ENCODE results near the gene BRMS1L.

Gene BRMS1L

DNA sequence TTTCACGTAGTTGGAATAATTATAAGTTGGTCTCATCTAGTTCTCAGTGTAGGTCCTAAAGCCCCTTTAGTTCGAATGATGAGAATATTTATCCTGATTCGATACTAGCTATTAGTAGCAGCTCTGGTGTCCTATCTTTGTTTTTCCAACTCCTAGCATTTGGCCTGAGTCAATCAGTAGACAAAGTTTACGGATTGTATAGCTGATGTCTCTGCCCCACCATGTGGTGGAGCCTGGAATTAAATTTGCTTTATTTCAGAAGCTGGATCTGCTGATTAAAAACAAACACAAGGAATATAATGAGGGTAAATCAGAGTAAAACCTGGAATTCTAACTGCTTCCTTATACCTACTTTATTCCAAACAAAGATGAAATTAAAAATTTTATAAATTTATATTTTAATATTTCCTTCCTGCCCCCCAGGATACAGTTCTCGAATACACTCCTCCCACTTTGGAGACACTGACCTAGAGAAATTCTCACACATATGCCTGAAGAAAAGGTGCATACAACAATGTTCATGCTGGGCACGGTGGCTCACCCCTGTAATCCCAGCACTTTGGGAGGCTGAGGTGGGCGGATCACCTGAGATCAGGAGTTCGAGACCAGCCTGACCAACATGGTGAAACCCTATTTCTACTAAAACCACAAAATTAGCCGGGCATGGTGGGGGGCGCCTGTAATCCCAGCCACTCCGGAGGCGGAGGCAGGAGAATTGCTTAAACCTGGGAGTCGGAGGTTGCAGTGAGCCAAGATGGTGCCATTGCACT is 7.6 kb upstream of the BRMS1L start (continued):
- TF ChIP-seq TOX (CRISPR knock-in tag; IDR thresholded peaks at IDR 0.05; ENCODE audit: borderline replicate concordance) (no peak), TCF4 (CRISPR knock-in tag; IDR thresholded peaks at IDR 0.05; ENCODE audit: borderline replicate concordance) (no peak), ZNF8 (CRISPR knock-in tag; IDR thresholded peaks at IDR 0.05) (no peak)
- TF ChIP-seq, protein P1, sequence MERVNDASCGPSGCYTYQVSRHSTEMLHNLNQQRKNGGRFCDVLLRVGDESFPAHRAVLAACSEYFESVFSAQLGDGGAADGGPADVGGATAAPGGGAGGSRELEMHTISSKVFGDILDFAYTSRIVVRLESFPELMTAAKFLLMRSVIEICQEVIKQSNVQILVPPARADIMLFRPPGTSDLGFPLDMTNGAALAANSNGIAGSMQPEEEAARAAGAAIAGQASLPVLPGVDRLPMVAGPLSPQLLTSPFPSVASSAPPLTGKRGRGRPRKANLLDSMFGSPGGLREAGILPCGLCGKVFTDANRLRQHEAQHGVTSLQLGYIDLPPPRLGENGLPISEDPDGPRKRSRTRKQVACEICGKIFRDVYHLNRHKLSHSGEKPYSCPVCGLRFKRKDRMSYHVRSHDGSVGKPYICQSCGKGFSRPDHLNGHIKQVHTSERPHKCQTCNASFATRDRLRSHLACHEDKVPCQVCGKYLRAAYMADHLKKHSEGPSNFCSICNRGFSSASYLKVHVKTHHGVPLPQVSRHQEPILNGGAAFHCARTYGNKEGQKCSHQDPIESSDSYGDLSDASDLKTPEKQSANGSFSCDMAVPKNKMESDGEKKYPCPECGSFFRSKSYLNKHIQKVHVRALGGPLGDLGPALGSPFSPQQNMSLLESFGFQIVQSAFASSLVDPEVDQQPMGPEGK (CRISPR knock-in tag; IDR thresholded peaks at IDR 0.05; ENCODE audit: borderline replicate concordance): no peak

DNA sequence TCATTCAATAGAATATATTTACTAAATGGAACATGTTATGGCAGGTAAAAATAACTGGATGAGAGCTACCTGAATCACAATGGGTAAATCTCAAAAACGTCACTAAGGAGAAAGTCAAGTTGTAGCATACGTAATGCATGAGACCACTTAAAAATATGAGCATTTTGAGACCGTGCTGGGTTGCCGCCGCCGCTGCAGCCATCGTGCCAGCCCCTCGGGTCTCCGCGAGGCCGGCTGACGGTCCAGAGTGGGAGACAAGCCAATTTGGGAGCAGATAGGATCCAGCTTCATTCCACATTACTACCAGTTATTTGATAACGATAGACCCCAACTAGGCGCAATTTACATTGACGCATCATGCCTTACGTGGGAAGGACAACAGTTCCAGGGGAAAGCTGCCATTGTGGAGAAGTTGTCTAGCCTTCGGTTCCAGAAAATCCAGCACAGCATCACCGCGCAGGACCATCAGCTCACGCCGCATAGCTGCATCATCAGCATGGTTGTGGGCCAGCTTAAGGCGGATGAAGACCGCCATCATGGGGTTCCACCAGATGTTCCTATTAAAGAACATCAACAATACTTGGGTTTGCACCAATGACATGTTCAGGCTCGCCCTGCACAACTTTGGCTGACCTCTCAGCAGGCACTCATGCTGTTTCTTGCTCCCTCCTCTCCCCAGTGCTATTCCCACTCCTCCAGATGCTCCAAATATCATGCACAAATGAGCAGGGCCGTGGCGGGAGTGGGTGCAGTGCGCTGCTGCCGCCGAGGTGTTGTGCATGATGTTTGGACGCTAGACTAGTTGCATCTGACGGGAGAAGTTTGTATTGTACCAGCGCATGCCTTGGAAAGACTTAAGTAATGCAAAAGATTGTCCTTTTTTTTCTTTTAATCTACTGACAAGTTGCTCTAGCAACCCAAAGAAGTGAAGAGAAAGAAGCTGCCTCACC is 6.3 kb upstream of the BRMS1L start:
- no peak for ATAC-seq
- TF ChIP-seq TCF4 (CRISPR knock-in tag; IDR thresholded peaks at IDR 0.05; ENCODE audit: borderline replicate concordance) (no peak), TSHZ2 (CRISPR knock-in tag; IDR thresholded peaks at IDR 0.05) (no peak), BACH2 (CRISPR knock-in tag; IDR thresholded peaks at IDR 0.05; ENCODE audit: borderline replicate concordance) (no peak)

- ATAC-seq: no peak
- no peak for TF ChIP-seq ZC3H10 (CRISPR knock-in tag; IDR thresholded peaks at IDR 0.05)
- TF ChIP-seq ZNF565 (CRISPR knock-in tag; conservative IDR thresholded peaks at IDR 0.05; ENCODE audit: low read depth): no peak
- TF ChIP-seq ZFP30 (CRISPR knock-in tag; IDR thresholded peaks at IDR 0.05): no peak
- TF ChIP-seq, protein P2, sequence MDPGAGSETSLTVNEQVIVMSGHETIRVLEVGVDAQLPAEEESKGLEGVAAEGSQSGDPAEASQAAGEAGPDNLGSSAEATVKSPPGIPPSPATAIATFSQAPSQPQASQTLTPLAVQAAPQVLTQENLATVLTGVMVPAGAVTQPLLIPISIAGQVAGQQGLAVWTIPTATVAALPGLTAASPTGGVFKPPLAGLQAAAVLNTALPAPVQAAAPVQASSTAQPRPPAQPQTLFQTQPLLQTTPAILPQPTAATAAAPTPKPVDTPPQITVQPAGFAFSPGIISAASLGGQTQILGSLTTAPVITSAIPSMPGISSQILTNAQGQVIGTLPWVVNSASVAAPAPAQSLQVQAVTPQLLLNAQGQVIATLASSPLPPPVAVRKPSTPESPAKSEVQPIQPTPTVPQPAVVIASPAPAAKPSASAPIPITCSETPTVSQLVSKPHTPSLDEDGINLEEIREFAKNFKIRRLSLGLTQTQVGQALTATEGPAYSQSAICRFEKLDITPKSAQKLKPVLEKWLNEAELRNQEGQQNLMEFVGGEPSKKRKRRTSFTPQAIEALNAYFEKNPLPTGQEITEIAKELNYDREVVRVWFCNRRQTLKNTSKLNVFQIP (CRISPR knock-in tag; IDR thresholded peaks at IDR 0.05; ENCODE audit: borderline replicate concordance, low read depth): no peak
- TF ChIP-seq TOX (CRISPR knock-in tag; IDR thresholded peaks at IDR 0.05; ENCODE audit: borderline replicate concordance): no peak
- no peak for TF ChIP-seq TSHZ2 (CRISPR knock-in tag; IDR thresholded peaks at IDR 0.05)
- TF ChIP-seq CSDC2 (CRISPR knock-in tag; IDR thresholded peaks at IDR 0.05): no peak
- TF ChIP-seq ISL1 (CRISPR knock-in tag; IDR thresholded peaks at IDR 0.05): no peak
- no peak for TF ChIP-seq ZNF8 (CRISPR knock-in tag; IDR thresholded peaks at IDR 0.05)
- TF ChIP-seq PPARA (CRISPR knock-in tag; IDR thresholded peaks at IDR 0.05; ENCODE audit: borderline replicate concordance): no peak
- TF ChIP-seq, protein P3, sequence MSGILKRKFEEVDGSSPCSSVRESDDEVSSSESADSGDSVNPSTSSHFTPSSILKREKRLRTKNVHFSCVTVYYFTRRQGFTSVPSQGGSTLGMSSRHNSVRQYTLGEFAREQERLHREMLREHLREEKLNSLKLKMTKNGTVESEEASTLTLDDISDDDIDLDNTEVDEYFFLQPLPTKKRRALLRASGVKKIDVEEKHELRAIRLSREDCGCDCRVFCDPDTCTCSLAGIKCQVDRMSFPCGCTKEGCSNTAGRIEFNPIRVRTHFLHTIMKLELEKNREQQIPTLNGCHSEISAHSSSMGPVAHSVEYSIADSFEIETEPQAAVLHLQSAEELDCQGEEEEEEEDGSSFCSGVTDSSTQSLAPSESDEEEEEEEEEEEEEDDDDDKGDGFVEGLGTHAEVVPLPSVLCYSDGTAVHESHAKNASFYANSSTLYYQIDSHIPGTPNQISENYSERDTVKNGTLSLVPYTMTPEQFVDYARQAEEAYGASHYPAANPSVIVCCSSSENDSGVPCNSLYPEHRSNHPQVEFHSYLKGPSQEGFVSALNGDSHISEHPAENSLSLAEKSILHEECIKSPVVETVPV (CRISPR knock-in tag; IDR thresholded peaks at IDR 0.05): no peak
- no peak for TF ChIP-seq ESRRG (CRISPR knock-in tag; IDR thresholded peaks at IDR 0.05)
- TF ChIP-seq, protein P4, sequence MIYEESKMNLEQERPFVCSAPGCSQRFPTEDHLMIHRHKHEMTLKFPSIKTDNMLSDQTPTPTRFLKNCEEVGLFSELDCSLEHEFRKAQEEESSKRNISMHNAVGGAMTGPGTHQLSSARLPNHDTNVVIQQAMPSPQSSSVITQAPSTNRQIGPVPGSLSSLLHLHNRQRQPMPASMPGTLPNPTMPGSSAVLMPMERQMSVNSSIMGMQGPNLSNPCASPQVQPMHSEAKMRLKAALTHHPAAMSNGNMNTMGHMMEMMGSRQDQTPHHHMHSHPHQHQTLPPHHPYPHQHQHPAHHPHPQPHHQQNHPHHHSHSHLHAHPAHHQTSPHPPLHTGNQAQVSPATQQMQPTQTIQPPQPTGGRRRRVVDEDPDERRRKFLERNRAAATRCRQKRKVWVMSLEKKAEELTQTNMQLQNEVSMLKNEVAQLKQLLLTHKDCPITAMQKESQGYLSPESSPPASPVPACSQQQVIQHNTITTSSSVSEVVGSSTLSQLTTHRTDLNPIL (CRISPR knock-in tag; IDR thresholded peaks at IDR 0.05; ENCODE audit: low read depth): no peak
- TF ChIP-seq ARNTL (CRISPR knock-in tag; IDR thresholded peaks at IDR 0.05; ENCODE audit: borderline replicate concordance, low read depth): no peak
- TF ChIP-seq ZNF70 (CRISPR knock-in tag; IDR thresholded peaks at IDR 0.05): no peak
- TF ChIP-seq, protein P1 (CRISPR knock-in tag; IDR thresholded peaks at IDR 0.05; ENCODE audit: borderline replicate concordance): no peak
- TF ChIP-seq TCF4 (CRISPR knock-in tag; IDR thresholded peaks at IDR 0.05; ENCODE audit: borderline replicate concordance): no peak
Observed at GRCh38 chr14:35821564-35822411, 4.3 kb upstream of the BRMS1L start.

Measured in SK-N-SH treated with all-trans-retinoic acid at 6 μM for 48 hours (cell line).